PC-9 (cell line): Measurements from ENCODE around the gene ACP1.

Source experiments
- EZH2 ChIP-seq: fragments of 200-600 bp; sonication (generic); IDR thresholded peaks from 2 replicates; pipeline ENCODE4 v1.8.0; 2017; ENCODE audit warnings: antibody characterized with exemption, low read depth
- TF ChIP-seq, protein P1 (sequence below): fragments of 200-600 bp; sonication (generic); conservative IDR thresholded peaks from 2 replicates; pipeline ENCODE4 v1.6.1; 2017; ENCODE audit warnings: mixed run types, antibody characterized with exemption, mild to moderate bottlenecking, moderate library complexity

DNA sequence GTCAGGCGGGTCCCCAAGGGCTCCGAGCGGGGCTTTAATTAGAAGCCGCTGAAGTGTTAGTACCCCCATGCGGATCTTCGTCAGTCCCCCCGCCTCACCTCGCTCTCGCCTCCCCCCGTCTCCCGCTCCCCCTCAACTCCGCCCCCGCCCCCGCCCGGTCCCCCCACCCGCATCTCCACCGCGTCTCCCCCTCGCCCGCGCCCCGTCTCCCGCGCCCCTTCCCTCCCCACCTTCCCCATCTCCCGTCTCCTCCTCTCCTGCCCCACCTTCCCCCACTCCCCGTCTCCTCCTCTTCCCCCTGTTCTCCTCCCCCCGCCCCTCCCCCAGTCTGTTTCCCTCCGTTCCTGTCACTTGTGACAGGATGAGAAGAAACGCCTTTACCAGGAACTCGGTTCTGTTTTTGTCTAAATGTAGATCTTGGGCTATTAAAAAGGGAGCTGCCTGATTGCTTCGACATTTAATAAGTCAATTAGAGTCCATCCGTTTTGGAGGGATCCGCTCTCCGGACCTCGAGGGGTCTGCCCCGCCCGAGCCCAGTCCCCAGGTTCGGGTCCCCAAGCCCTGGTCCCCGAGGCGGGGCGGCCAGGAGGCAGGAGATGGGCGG, 24.1 kb downstream of the ACP1 start:
- TF ChIP-seq, protein P1, sequence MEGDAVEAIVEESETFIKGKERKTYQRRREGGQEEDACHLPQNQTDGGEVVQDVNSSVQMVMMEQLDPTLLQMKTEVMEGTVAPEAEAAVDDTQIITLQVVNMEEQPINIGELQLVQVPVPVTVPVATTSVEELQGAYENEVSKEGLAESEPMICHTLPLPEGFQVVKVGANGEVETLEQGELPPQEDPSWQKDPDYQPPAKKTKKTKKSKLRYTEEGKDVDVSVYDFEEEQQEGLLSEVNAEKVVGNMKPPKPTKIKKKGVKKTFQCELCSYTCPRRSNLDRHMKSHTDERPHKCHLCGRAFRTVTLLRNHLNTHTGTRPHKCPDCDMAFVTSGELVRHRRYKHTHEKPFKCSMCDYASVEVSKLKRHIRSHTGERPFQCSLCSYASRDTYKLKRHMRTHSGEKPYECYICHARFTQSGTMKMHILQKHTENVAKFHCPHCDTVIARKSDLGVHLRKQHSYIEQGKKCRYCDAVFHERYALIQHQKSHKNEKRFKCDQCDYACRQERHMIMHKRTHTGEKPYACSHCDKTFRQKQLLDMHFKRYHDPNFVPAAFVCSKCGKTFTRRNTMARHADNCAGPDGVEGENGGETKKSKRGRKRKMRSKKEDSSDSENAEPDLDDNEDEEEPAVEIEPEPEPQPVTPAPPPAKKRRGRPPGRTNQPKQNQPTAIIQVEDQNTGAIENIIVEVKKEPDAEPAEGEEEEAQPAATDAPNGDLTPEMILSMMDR = no peak
- no peak for TF ChIP-seq EZH2
